Measurements from ENCODE around the gene SEPTIN12.

- TF ChIP-seq CTCF (optimal IDR thresholded peaks at IDR 0.05 in 1 of 3, IDR thresholded peaks at IDR 0.05 in 1 of 3, conservative IDR thresholded peaks at IDR 0.05 in 1 of 3; ENCODE audit: extremely low read depth in 1 of 3, insufficient read depth in 2 of 3, low read length in 3 of 3) = no peak
- no peak for TF ChIP-seq EZH2 (IDR thresholded peaks at IDR 0.05; ENCODE audit: low read length)
These were observed 4.9 kb upstream of the SEPTIN12 start for GRCh38 chr16:4792951-4793513.

Measured in keratinocyte (primary cell).